Measurements from ENCODE around the gene OR2Z1.

Gene OR2Z1, protein sequence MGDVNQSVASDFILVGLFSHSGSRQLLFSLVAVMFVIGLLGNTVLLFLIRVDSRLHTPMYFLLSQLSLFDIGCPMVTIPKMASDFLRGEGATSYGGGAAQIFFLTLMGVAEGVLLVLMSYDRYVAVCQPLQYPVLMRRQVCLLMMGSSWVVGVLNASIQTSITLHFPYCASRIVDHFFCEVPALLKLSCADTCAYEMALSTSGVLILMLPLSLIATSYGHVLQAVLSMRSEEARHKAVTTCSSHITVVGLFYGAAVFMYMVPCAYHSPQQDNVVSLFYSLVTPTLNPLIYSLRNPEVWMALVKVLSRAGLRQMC

DNA sequence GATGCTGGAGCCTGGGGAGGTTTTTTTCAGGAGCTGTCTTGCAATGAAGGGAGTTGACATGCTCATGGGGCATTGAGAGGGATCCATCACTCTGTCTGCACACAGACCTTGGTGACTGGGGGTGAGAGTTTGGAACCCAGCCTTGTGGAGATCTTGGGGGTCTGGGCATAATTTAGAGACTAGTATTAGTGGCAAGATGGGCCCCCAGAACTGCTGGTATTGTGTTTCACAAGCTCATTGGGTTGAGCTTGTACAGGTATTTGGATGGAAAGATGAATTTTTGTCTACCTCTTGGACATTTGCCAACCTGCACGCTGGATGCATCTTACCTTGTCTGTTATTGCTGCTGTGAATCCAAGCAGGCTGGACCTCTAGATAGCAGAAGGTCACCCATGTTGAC lies at the start of gene OR2Z1:
OR2Z1 (plus strand) TSS at position 301 of the 400 bp plus-strand sequence. CDS start 9,395 bp downstream, outside the sequence.
- DNase-seq: no peak

- no peak for DNase-seq
These were observed 48.0 kb upstream of the OR2Z1 start for GRCh38 chr19:8673276-8673891.

- DNase-seq: no peak
These were observed 46.4 kb upstream of the OR2Z1 start for GRCh38 chr19:8675066-8675465.

DNA sequence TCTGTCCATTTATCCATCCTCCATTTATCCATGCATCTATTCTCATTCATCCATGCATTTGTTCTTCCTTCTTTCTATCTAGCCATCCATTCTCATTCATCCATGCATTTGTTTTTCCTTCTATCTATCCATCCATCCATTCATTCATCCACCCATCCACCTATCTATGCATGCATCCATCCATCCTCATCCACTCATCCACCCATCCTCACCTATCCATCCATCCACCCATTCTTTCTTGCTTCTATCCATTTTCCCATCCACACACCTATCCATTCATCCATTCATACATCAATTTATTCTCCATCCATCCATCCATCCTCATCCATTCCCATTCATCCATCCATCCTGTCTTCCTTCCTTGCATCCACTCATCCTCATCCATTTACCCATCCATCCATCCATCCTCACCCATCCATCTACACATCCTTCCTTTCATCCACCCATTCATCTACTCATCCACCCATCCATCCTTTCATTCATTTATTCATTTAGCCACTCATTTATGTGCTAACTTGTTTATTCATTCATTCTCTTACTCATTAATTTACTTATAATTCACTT lies 43.1 kb upstream of the OR2Z1 start:
- no peak for DNase-seq

GRCh38 chr19:8680676-8681344 lies 40.6 kb upstream of the OR2Z1 start:
- no peak for DNase-seq

GRCh38 chr19:8681345-8682029 lies 39.9 kb upstream of the OR2Z1 start:
- DNase-seq: no peak

DNA sequence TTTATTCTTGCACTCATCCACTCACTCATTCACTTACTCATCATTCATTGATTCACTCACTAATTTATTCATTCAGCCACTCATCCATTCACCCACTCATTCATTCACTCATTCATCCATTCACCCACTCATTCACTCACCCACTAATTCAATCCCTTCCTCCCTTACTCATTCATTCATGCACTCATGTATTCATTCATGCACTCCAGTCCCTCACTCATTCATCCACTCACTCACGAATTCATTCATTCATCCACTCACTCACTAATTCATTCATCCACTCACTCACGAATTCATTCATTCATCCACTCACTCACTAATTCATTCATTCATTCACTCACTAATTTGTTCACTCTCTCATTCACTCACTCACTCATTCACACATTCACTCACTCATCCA lies 39.0 kb upstream of the OR2Z1 start:
- DNase-seq: no peak

- no peak for DNase-seq
These were observed 38.5 kb upstream of the OR2Z1 start for GRCh38 chr19:8682931-8683330.

DNA sequence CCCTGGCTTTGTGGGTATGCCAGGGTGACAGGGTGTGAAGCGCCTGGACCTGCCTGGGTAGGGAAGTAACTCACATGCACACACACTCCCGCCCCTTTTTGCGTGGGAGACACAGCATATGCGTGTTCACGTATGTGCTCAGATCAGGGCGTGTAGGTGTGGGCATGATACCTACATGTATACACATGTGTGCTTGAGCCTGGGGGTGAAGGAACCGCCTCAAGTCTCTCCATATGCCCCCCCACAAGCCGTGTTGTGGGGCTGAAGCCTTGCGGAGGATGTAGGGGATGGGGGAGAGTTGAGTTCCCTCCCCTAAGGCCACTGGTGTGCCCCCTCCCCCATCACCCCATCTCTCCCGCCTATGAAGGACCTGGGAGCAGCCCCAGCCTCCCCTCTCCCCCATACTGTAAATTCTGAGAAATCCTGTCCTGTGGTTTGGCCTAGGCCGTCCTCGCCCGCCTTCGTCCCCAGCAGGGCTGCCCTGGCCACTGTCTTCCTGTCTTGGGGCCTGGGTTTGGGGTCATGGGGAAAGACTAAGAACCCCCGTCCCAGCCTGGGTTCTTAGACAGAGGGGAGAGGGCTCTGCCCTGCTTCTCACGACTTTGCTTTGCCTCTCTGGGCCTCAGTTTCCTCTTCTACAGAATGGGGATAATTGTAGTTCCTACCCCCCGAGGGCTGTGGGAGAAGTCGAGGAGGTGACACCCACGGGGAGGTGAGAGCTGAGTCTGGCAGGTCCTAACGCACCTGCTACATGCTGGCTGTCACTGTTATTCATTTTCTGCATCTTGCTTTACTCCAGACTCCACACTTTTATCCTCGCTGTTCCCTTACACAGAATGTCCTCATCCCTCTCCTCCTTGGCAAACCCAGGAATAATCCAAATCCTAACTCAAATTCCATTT lies 37.2 kb upstream of the OR2Z1 start:
- DNase-seq: no peak

DNA sequence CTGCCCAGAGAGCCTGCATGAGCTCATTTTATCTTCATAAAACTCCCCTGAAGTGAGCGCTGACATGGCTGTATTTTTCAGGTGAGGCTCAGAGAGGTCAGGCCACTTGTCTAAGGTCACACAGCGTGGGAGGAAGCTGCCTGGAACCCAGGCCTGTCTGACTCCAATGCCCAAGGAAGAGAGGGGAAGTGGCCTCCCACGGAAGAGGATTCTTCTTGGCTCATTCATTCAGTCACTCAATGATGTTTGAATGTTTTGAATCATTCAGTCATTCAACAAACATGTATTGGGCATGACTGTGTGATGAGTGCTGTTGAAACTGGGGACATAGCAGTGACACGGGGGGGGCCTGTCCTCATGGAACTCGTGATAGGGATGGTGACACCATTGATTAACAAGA lies 34.9 kb upstream of the OR2Z1 start:
- DNase-seq: no peak

DNA sequence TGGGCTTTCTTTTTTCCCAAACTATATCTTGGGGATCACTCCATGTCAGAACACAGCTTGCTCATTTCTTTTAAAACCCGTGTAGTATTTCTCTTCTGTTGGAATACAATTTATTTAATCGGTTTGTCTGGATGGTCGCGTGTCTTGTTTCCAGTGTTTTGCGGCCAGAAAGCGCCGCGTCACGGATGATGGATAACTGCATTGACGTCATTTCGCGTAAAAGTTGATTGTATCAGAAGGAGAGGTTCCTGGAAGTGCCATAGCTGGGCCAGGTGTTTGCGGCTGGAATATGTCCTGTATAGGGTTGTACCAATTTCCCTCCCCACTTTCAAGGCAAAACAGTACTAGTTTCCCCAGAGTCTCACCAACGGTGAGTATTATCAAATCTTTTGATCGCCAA lies 32.5 kb upstream of the OR2Z1 start:
- DNase-seq: no peak

DNA sequence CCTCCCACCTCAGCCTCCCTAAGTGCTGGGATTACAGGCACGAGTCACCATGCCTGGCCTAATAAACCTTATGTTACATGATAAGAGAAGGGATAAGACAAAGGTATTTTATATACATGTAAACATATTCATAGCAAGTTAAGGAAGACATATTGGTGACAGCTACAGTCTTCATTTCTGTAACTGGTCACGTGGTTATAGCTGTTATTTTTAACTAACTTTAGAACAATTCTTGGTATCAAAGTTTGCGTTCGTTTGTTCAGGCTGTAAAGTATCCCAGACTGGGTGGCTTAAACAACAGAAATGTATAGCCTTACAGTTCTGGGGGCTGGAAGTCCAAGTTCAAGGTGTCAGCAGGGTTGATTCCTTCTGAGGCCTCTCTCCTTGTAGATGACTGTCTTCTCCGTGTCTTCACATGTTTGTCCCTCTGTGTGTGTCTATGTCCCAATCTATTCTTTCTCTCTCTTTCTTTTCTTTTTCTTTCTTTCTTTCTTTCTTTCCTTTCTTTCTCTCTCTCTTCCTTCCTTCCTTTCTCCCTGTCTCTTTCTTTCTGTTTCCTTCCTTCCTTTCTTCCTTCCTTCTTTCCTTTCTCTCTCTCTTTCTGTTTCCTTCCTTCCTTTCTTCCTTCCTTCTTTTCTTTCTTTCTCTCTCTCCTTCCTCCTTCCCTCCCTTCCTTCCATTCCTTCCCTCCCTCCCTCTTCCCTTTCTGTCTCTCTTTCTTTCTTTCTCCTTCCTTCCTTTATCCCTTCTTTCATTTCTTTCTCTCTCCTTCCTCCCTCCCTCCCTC lies 30.5 kb upstream of the OR2Z1 start:
- no peak for DNase-seq

- no peak for DNase-seq
These were observed 25.9 kb upstream of the OR2Z1 start for GRCh38 chr19:8695501-8695900.

- no peak for DNase-seq
These were observed 25.5 kb upstream of the OR2Z1 start for GRCh38 chr19:8695911-8696310.

DNA sequence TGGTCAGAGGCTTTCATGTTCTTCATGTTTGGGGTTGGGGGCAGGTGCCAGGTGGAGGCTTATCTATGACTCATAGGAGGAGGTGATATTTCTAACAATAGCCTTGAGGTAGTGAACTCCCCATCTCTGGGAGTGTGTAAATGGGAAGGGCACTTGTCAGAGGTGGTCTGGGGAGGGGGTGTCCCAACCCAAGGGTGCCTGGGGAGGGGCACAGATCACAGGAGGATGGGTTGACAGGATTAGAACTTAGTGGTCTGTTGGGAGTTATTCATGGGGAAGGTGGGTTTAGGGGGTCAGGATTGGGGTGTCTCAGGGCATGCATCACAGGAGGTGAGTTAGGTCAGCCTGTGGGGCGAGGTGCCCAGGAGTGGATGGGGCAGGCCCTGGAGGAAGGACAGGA lies 24.4 kb upstream of the OR2Z1 start:
- no peak for DNase-seq

- no peak for DNase-seq
These were observed 23.6 kb upstream of the OR2Z1 start for GRCh38 chr19:8697671-8698432.

DNA sequence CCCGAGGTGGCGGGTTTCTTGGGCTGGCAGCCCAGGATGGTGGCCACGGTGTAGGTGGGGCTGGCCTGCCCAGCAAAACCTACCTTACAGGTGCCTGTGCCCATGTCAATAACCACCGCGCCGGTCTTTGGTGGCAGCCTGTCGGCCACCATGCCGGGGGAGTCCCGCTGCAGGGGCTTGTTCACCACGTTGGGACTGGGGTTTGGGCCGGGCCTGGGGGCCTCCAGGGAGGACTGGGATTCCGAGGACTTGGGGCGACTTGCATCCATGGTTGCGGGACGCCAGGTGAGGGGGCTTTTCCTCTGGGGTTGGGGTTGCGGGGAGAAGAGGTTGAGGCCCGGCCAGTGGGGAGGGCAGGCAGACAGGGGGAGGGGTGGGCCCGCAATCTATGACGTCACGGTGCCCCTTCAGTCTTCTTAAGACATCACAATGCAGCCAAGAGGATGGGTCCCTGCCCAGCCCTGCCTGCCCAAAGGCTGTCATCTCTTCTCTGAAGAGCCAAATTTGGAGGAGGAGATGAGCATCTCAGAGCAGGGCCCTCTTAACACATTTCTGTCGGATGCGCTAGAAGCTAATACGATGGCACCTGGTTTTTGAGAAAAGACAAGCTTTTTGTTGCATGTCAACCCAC lies 22.9 kb upstream of the OR2Z1 start, which contains the start of gene ACTL9:
ACTL9 (minus strand) TSS at position 363 of the 631 bp plus-strand sequence; CDS start at position 269, 94 bp downstream.
- no peak for DNase-seq

DNA sequence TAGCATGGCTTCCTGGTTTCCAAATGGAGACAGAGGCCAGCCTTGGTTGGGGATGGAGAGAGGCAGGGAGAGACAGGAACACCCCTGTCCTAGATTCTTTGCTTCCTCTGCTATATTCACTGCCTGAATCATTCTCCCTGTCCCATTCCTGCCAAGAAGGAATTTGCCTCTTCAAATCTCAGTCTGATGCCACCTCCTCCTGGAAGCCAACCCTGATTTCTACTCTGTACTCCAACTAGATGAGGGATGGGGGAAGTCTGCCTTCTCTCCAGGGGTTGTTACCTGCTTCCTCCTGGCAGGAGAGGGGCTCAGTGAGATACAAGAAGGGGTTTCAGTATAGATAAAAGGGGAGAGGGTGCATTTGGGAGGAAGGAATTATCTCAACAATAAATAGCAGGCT lies 21.5 kb upstream of the OR2Z1 start:
- DNase-seq: no peak

DNA sequence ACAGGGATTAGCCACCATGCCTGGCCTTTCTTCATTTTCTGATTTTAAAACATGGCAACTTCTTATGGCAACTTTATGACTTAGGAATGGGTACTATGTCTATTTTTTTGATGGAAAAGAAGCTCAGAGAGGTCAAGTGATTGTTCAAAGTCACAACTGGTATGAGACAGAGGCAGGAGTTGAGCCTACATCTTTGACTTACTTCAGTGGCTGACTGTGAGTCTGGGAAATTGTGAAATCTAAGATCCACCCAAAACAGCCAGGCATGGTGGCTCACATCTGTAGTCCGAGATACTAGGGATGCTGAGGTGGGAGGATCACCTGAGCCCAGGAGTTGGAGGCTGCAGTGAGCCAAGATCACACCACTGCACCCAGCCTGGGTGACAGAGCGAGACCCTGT lies 20.5 kb upstream of the OR2Z1 start:
- DNase-seq: no peak

DNA sequence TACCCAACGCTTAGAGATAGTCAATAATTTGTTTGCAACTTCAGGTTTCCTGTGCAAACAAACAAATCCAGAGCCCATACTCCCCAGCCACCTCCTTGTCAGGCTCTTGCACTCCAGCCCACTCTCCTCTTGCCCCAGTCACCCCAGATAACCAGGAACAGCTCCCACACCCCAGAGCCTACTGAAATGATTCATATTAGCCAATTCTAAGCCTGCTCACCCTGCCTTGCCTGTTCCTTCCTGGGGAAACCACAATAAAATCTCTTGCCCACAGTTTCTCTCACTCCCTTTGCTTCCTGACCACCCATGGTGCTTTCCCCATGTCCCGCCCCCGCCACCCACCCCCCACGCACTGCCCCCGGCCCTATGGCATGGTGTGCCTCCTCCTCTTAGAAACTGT lies 19.1 kb upstream of the OR2Z1 start:
- DNase-seq: peak; percentile 59
